HEK293T (cell line): ENCODE results near the gene HS3ST3A1.

Experiments
- ARNT ChIP-seq: fragments of 450-650 bp; IDR thresholded peaks from 2 replicates; pipeline ENCODE4 v1.6.1; 2017; ENCODE audit warnings: mild to moderate bottlenecking
- BHLHE40 ChIP-seq: fragments of 450-650 bp; IDR thresholded peaks from 2 replicates; pipeline ENCODE4 v1.6.1; 2016; ENCODE audit warnings: mild to moderate bottlenecking, moderate library complexity, borderline replicate concordance
- CTBP1 ChIP-seq: fragments of 450-650 bp; IDR thresholded peaks from 2 replicates; pipeline ENCODE4 v1.6.1; 2016; ENCODE audit warnings: borderline replicate concordance
- ELF4 ChIP-seq: fragments of 450-650 bp; IDR thresholded peaks from 2 replicates; pipeline ENCODE4 v1.6.1; 2017; ENCODE audit warnings: antibody characterized with exemption
- HDGF ChIP-seq: fragments of 450-650 bp; IDR thresholded peaks from 2 replicates; pipeline ENCODE4 v1.6.1; 2017; ENCODE audit warnings: antibody characterized with exemption, borderline replicate concordance
- L3MBTL2 ChIP-seq: fragments of 450-650 bp; conservative IDR thresholded peaks from 2 replicates; pipeline ENCODE4 v1.6.1; 2016; ENCODE audit warnings: mild to moderate bottlenecking
- NFRKB ChIP-seq: fragments of 450-650 bp; IDR thresholded peaks from 2 replicates; pipeline ENCODE4 v1.6.1; 2016; ENCODE audit warnings: mild to moderate bottlenecking, moderate library complexity
- SP1 ChIP-seq: fragments of 450-650 bp; IDR thresholded peaks from 2 replicates; pipeline ENCODE4 v1.6.1; 2017
- SUZ12 ChIP-seq: fragments of 450-650 bp; IDR thresholded peaks from 2 replicates; pipeline ENCODE4 v1.6.1; 2016; ENCODE audit warnings: mild to moderate bottlenecking
- TARDBP ChIP-seq: fragments of 450-650 bp; IDR thresholded peaks from 2 replicates; pipeline ENCODE4 v1.6.1; 2016

- TF ChIP-seq BHLHE40 (no peak), SP1 (no peak), TARDBP (no peak), SUZ12 (no peak), NFRKB (no peak), ELF4 (no peak), HDGF (no peak), CTBP1 (no peak), L3MBTL2 (no peak), ARNT (no peak)
Observed at GRCh38 chr17:13572581-13572980, 29.1 kb downstream of the HS3ST3A1 start.
